ENCODE data around the gene CS.

Gene CS

GRCh38 chr12:56258068-56258819 is 41.9 kb downstream of the CS start, which contains the start of gene ANKRD52:
Gene ANKRD52, minus strand, starts transcription at chr12:56258384. Its CDS starts 115 bp downstream, at chr12:56258269.
- peak within 1 kb of the TSS; percentile 97 for H3K4me2 ChIP-seq (ENCODE audit: low read length)
- H3K4me3 ChIP-seq (ENCODE audit: low read depth, low read length), result peak within 1 kb of the TSS; percentile 67
- peaks cover 15% of the 10 kb centered on the region for H3K79me2 ChIP-seq
- H3K4me1 ChIP-seq, result peaks cover 8% of the 10 kb centered on the region
- peak within 1 kb of the TSS; percentile 90 for H3K9ac ChIP-seq
- peak within 1 kb of the TSS; percentile 97 for H2AFZ ChIP-seq
- no peaks in the 10 kb centered on the region for H3K27me3 ChIP-seq (ENCODE audit: control insufficient read depth, insufficient read depth, low read length)
- TF ChIP-seq, protein P1, sequence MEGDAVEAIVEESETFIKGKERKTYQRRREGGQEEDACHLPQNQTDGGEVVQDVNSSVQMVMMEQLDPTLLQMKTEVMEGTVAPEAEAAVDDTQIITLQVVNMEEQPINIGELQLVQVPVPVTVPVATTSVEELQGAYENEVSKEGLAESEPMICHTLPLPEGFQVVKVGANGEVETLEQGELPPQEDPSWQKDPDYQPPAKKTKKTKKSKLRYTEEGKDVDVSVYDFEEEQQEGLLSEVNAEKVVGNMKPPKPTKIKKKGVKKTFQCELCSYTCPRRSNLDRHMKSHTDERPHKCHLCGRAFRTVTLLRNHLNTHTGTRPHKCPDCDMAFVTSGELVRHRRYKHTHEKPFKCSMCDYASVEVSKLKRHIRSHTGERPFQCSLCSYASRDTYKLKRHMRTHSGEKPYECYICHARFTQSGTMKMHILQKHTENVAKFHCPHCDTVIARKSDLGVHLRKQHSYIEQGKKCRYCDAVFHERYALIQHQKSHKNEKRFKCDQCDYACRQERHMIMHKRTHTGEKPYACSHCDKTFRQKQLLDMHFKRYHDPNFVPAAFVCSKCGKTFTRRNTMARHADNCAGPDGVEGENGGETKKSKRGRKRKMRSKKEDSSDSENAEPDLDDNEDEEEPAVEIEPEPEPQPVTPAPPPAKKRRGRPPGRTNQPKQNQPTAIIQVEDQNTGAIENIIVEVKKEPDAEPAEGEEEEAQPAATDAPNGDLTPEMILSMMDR (IDR thresholded peaks at IDR 0.05), result peak; percentile 53
- peak within 1 kb of the TSS; percentile 79 for H3K27ac ChIP-seq
- no peaks in the 10 kb centered on the region for H3K9me3 ChIP-seq (ENCODE audit: control insufficient read depth, low read length)
- H3K36me3 ChIP-seq (ENCODE audit: control insufficient read depth, insufficient read depth, low read length), result no peaks in the 10 kb centered on the region

- Histone ChIP-seq H3K4me2 (ENCODE audit: low read length) (peak overlapping the region; percentile 74), H3K27me3 (ENCODE audit: control insufficient read depth, insufficient read depth, low read length) (no peaks in the 10 kb centered on the region), H3K27ac (peak overlapping the region; percentile 73), H3K79me2 (peaks cover 18% of the 10 kb centered on the region), H3K4me1 (peaks cover 8% of the 10 kb centered on the region), H3K9ac (peak overlapping the region; percentile 90), H3K9me3 (ENCODE audit: control insufficient read depth, low read length) (no peaks in the 10 kb centered on the region), H3K4me3 (ENCODE audit: low read depth, low read length) (peak overlapping the region; percentile 67), H2AFZ (peak overlapping the region; percentile 97), H3K36me3 (ENCODE audit: control insufficient read depth, insufficient read depth, low read length) (no peaks in the 10 kb centered on the region)
- TF ChIP-seq, protein P1 (IDR thresholded peaks at IDR 0.05), result no peak
Observed at GRCh38 chr12:56257491-56258067, 42.6 kb downstream of the CS start.

GRCh38 chr12:56257071-56257470 is 43.1 kb downstream of the CS start:
- H3K27me3 ChIP-seq (ENCODE audit: control insufficient read depth, insufficient read depth, low read length), result no peaks in the 10 kb centered on the region
- H3K79me2 ChIP-seq, result peaks cover 18% of the 10 kb centered on the region
- TF ChIP-seq, protein P1 (IDR thresholded peaks at IDR 0.05), result no peak
- H3K4me3 ChIP-seq (ENCODE audit: low read depth, low read length), result peak overlapping the region; percentile 67
- no peak overlapping the region for H3K27ac ChIP-seq
- H3K9me3 ChIP-seq (ENCODE audit: control insufficient read depth, low read length), result no peaks in the 10 kb centered on the region
- H3K4me1 ChIP-seq, result peaks cover 8% of the 10 kb centered on the region
- no peak overlapping the region for H2AFZ ChIP-seq
- peak overlapping the region; percentile 90 for H3K9ac ChIP-seq
- peak overlapping the region; percentile 74 for H3K4me2 ChIP-seq (ENCODE audit: low read length)
- no peaks in the 10 kb centered on the region for H3K36me3 ChIP-seq (ENCODE audit: control insufficient read depth, insufficient read depth, low read length)

GRCh38 chr12:56256326-56256960 is 43.7 kb downstream of the CS start:
- H3K9me3 ChIP-seq (ENCODE audit: control insufficient read depth, low read length), result no peaks in the 10 kb centered on the region
- no peak overlapping the region for H3K4me3 ChIP-seq (ENCODE audit: low read depth, low read length)
- no peak overlapping the region for H3K9ac ChIP-seq
- H3K79me2 ChIP-seq, result peaks cover 18% of the 10 kb centered on the region
- no peak overlapping the region for H3K4me2 ChIP-seq (ENCODE audit: low read length)
- TF ChIP-seq, protein P1 (IDR thresholded peaks at IDR 0.05), result no peak
- no peaks in the 10 kb centered on the region for H3K36me3 ChIP-seq (ENCODE audit: control insufficient read depth, insufficient read depth, low read length)
- H2AFZ ChIP-seq, result no peak overlapping the region
- H3K27me3 ChIP-seq (ENCODE audit: control insufficient read depth, insufficient read depth, low read length), result no peaks in the 10 kb centered on the region
- no peak overlapping the region for H3K27ac ChIP-seq
- peaks cover 8% of the 10 kb centered on the region for H3K4me1 ChIP-seq
